PC-3 (cell line): Measurements from ENCODE around the gene CPEB2. TPM values are rescaled to one million over a fixed set of nuclear protein-coding genes. Genes with fewer than 3 reads are reported as not detected.

Source experiments
- ATAC-seq: fragments of 200-7000 bp; cut with Tn5 transposase; 2 replicates; pipeline ENCODE4 v1.9.1; 2020; ENCODE audit warnings: mild to moderate bottlenecking, moderate library complexity
- BruUV-seq: library from RNA; stranded (reverse); fragments of 400-500 nt; replicated peaks from 2 replicates; lab custom pipeline; 2021; lab: Mats Ljungman, UMichigan
- CTCF ChIA-PET: fragments of 300-600 bp; sonication (Branson Sonifier 250); formaldehyde crosslinking; loops from one replicate; lab custom pipeline; 2022; ENCODE audit warnings: antibody characterized with exemption; lab: Charles Lee
- POLR2A ChIA-PET: fragments of 300-600 bp; sonication (Branson Sonifier 250); formaldehyde crosslinking; loops from one replicate; lab custom pipeline; 2022; ENCODE audit warnings: antibody characterized with exemption; ENCODE audit not compliant: unreplicated experiment; lab: Charles Lee
- DNase-seq: peaks from one replicate; pipeline ENCODE4 v3.0.0-alpha.2; 2015
- H2AFZ ChIP-seq: fragments of 300-600 bp; sonication (generic); 2 replicates; pipeline ENCODE4 v1.6.0; 2016; ENCODE audit warnings: antibody characterized with exemption, low read length
- H3F3A ChIP-seq: fragments of 300-600 bp; sonication (generic); one replicate; pipeline ENCODE4 v1.6.0; 2017; ENCODE audit warnings: antibody characterized with exemption, low read length, control low read depth, mild to moderate bottlenecking; ENCODE audit not compliant: unreplicated experiment
- H3K27ac ChIP-seq: fragments of 300-600 bp; sonication (generic); 2 replicates; pipeline ENCODE4 v1.5.1; 2016; ENCODE audit warnings: mild to moderate bottlenecking, low read length
- H3K27me3 ChIP-seq: fragments of 300-600 bp; sonication (generic); 2 replicates; pipeline ENCODE4 v1.6.1; 2016; ENCODE audit warnings: low read length, mixed read lengths
- H3K36me3 ChIP-seq: fragments of 300-600 bp; sonication (generic); 2 replicates; pipeline ENCODE4 v1.6.1; 2016; ENCODE audit warnings: low read depth, mixed run types, low read length, mixed read lengths
- H3K4me1 ChIP-seq: fragments of 300-600 bp; sonication (generic); 2 replicates; pipeline ENCODE4 v1.5.1; 2016; ENCODE audit warnings: low read length; ENCODE audit not compliant: insufficient read depth
- H3K4me2 ChIP-seq: fragments of 300-600 bp; sonication (generic); 2 replicates; pipeline ENCODE4 v1.6.0; 2016; ENCODE audit warnings: low read length
- H3K4me3 ChIP-seq: fragments of 300-600 bp; sonication (generic); 2 replicates; pipeline ENCODE4 v1.5.1; 2016; ENCODE audit warnings: mild to moderate bottlenecking, low read length, mixed read lengths
- H3K79me2 ChIP-seq: fragments of 300-600 bp; sonication (generic); 2 replicates; pipeline ENCODE4 v1.6.1; 2017; ENCODE audit warnings: low read length, mixed read lengths
- H3K9ac ChIP-seq: fragments of 300-600 bp; sonication (generic); 2 replicates; pipeline ENCODE4 v1.6.0; 2016; ENCODE audit warnings: mild to moderate bottlenecking, low read length
- H3K9me2 ChIP-seq: fragments of 300-600 bp; sonication (generic); replicated peaks from 2 replicates; pipeline ENCODE4 v1.6.1; 2016; ENCODE audit warnings: mixed run types, low read length, mixed read lengths
- H3K9me3 ChIP-seq: fragments of 300-600 bp; sonication (generic); 2 replicates; pipeline ENCODE4 v1.6.1; 2016; ENCODE audit warnings: low read length, mixed read lengths
- H4K20me1 ChIP-seq: fragments of 300-600 bp; sonication (generic); 2 replicates; pipeline ENCODE4 v1.6.1; 2016; ENCODE audit warnings: low read length, mixed read lengths
- EZH2 ChIP-seq: fragments of 300-600 bp; sonication (generic); IDR thresholded peaks from one replicate; pipeline ENCODE4 v1.6.1; 2017; ENCODE audit warnings: antibody characterized with exemption, mild to moderate bottlenecking, low read length; ENCODE audit not compliant: unreplicated experiment
- EZH2phosphoT487 ChIP-seq: fragments of 300-600 bp; sonication (generic); IDR thresholded peaks from 2 replicates; pipeline ENCODE4 v1.6.1; 2018; ENCODE audit warnings: mild to moderate bottlenecking, antibody characterized with exemption, low read length, borderline replicate concordance
- intact Hi-C: fragments of 100-400 bp; cut with micrococcal nuclease; formaldehyde crosslinking; loops from 2 replicates; pipeline ENCODE4 v1.9.0; 2023
- total RNA-seq: library from RNA; depleted of rRNA; stranded (reverse); fragments of >200 nt; gene quantifications from 2 replicates; pipeline ENCODE4 v1.2.3, GENCODE V29; 2014
- TF ChIP-seq, protein P1 (sequence below): fragments of 300-600 bp; sonication (generic); conservative IDR thresholded peaks from 2 replicates; pipeline ENCODE4 v1.5.1; 2017; ENCODE audit warnings: antibody characterized with exemption, low read depth, mild to moderate bottlenecking, low read length

The CPEB2 gene
- total RNA-seq, 1 experiment from 2014 or later = 1.8 TPM

DNA sequence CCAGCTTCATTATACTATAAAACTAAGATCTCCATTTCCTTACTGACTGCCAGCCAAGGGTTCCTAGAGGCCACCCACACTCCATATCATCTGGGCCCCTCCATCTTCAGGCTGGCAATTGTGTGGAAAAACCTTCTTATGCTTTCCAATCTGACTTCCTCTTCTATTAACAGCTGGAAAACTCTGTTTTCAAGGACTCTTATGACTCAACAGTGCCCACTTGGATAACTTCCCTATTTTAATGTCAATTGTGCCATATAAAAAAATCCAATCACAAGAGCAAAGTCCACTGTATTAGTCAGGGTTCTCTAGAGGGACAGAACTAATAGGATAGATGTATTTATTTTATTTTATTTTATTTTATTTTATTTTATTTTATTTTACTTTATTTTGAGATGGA lies 41.0 kb upstream of the CPEB2 start:
- POLR2A ChIA-PET = no interaction called here
- no peaks in the 10 kb centered on the region for H3K36me3 ChIP-seq
- intact Hi-C loops = no loop called here

GRCh38 chr4:14965071-14965470 lies 37.2 kb upstream of the CPEB2 start:
- ChIA-PET POLR2A (no interaction called here), CTCF (no interaction called here)
- BruUV-seq = no TSS peak
- H2AFZ ChIP-seq = no peak overlapping the region
- no peaks in the 10 kb centered on the region for H3K79me2 ChIP-seq
- no peaks in the 10 kb centered on the region for H3K9me2 ChIP-seq
- no peak overlapping the region for H3K9ac ChIP-seq
- no peaks in the 10 kb centered on the region for H3F3A ChIP-seq
- DNase-seq (no peak), ATAC-seq (no peak)
- no peaks in the 10 kb centered on the region for H4K20me1 ChIP-seq
- H3K9me3 ChIP-seq = no peaks in the 10 kb centered on the region
- TF ChIP-seq EZH2 (no peak), EZH2phosphoT487 (no peak)
- TF ChIP-seq, protein P1, sequence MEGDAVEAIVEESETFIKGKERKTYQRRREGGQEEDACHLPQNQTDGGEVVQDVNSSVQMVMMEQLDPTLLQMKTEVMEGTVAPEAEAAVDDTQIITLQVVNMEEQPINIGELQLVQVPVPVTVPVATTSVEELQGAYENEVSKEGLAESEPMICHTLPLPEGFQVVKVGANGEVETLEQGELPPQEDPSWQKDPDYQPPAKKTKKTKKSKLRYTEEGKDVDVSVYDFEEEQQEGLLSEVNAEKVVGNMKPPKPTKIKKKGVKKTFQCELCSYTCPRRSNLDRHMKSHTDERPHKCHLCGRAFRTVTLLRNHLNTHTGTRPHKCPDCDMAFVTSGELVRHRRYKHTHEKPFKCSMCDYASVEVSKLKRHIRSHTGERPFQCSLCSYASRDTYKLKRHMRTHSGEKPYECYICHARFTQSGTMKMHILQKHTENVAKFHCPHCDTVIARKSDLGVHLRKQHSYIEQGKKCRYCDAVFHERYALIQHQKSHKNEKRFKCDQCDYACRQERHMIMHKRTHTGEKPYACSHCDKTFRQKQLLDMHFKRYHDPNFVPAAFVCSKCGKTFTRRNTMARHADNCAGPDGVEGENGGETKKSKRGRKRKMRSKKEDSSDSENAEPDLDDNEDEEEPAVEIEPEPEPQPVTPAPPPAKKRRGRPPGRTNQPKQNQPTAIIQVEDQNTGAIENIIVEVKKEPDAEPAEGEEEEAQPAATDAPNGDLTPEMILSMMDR = no peak
- H3K4me3 ChIP-seq = no peak overlapping the region
- no peaks in the 10 kb centered on the region for H3K4me1 ChIP-seq
- no peak overlapping the region for H3K4me2 ChIP-seq
- H3K27me3 ChIP-seq = no peaks in the 10 kb centered on the region
- no peaks in the 10 kb centered on the region for H3K36me3 ChIP-seq
- intact Hi-C loops = no loop called here
- no peak overlapping the region for H3K27ac ChIP-seq

More for the DNA sequence above, 41.0 kb upstream of the CPEB2 start:
- CTCF ChIA-PET = no interaction called here
- H3K4me1 ChIP-seq = no peaks in the 10 kb centered on the region
- H4K20me1 ChIP-seq = no peaks in the 10 kb centered on the region
- H3K9me2 ChIP-seq = no peaks in the 10 kb centered on the region
- no peaks in the 10 kb centered on the region for H3K79me2 ChIP-seq
- H3K9me3 ChIP-seq = no peaks in the 10 kb centered on the region
- no peaks in the 10 kb centered on the region for H3F3A ChIP-seq
- ATAC-seq = no peak
- H3K9ac ChIP-seq = no peak overlapping the region
- H3K27ac ChIP-seq = no peak overlapping the region
- no TSS peak for BruUV-seq
- H2AFZ ChIP-seq = no peak overlapping the region
- TF ChIP-seq, protein P1 = no peak
- TF ChIP-seq EZH2phosphoT487 = no peak
- DNase-seq = no peak
- no peak overlapping the region for H3K4me2 ChIP-seq
- no peaks in the 10 kb centered on the region for H3K27me3 ChIP-seq
- H3K4me3 ChIP-seq = no peak overlapping the region

GRCh38 chr4:14967982-14968381 lies 34.3 kb upstream of the CPEB2 start:
- H3K79me2 ChIP-seq = no peaks in the 10 kb centered on the region
- no TSS peak for BruUV-seq
- H3K4me2 ChIP-seq = no peak overlapping the region
- no peaks in the 10 kb centered on the region for H3K4me1 ChIP-seq
- no peak overlapping the region for H3K4me3 ChIP-seq
- no peak for ATAC-seq
- H3K9ac ChIP-seq = no peak overlapping the region
- H3K9me2 ChIP-seq = no peaks in the 10 kb centered on the region
- H3F3A ChIP-seq = no peaks in the 10 kb centered on the region
- H2AFZ ChIP-seq = no peak overlapping the region
- no peaks in the 10 kb centered on the region for H3K36me3 ChIP-seq
- no peaks in the 10 kb centered on the region for H3K9me3 ChIP-seq
- no peak for TF ChIP-seq EZH2
- no peak for DNase-seq
- no peaks in the 10 kb centered on the region for H4K20me1 ChIP-seq
- ChIA-PET CTCF (no interaction called here), POLR2A (no interaction called here)
- no peak overlapping the region for H3K27ac ChIP-seq
- intact Hi-C loops = no loop called here
- H3K27me3 ChIP-seq = no peaks in the 10 kb centered on the region
